Neuronal stem cell (in vitro differentiated cells): ENCODE data around the gene DDI1.

Experiments
- DNase-seq: peaks from one replicate; pipeline ENCODE4 v3.0.0-alpha.2; 2013; ENCODE audit warnings: low spot score
- H2AFZ ChIP-seq: one replicate; pipeline ENCODE4 v1.6.1; 2013; ENCODE audit warnings: mild to moderate bottlenecking, low read length, inconsistent platforms
- H2AK5ac ChIP-seq: 2 replicates; pipeline ENCODE4 v1.6.1; 2013; ENCODE audit warnings: low read depth, mild to moderate bottlenecking, inconsistent platforms, low read length, moderate library complexity, mixed read lengths
- H2BK120ac ChIP-seq: 2 replicates; pipeline ENCODE4 v1.6.1; 2013; ENCODE audit warnings: low read depth, mild to moderate bottlenecking, inconsistent platforms, low read length, moderate library complexity, mixed read lengths
- H2BK12ac ChIP-seq: one replicate; pipeline ENCODE4 v1.6.1; 2013; ENCODE audit warnings: low read length, inconsistent platforms
- H2BK15ac ChIP-seq: 2 replicates; pipeline ENCODE4 v1.6.1; 2013; ENCODE audit warnings: mild to moderate bottlenecking, low read length, inconsistent platforms, mixed read lengths
- H2BK5ac ChIP-seq: one replicate; pipeline ENCODE4 v1.6.1; 2013; ENCODE audit warnings: inconsistent platforms, mild to moderate bottlenecking, low read length, moderate library complexity
- H3K14ac ChIP-seq: one replicate; pipeline ENCODE4 v1.6.1; 2013; ENCODE audit warnings: low read length, inconsistent platforms
- H3K18ac ChIP-seq: 2 replicates; pipeline ENCODE4 v1.6.1; 2013; ENCODE audit warnings: low read length, inconsistent platforms
- H3K23ac ChIP-seq: 2 replicates; pipeline ENCODE4 v1.6.1; 2013; ENCODE audit warnings: low read depth, mild to moderate bottlenecking, mixed read lengths, low read length, inconsistent platforms; ENCODE audit not compliant: poor library complexity
- H3K27ac ChIP-seq: replicated peaks from 3 replicates; pipeline ENCODE4 v1.5.1; 2013; ENCODE audit warnings: low read length, inconsistent platforms
- H3K27me3 ChIP-seq, 3 experiments: 2 replicates each; pipeline ENCODE4 v1.6.1; 2013; ENCODE audit warnings: low read length in 3 of 3, mild to moderate bottlenecking in 2 of 3, inconsistent platforms in 1 of 3, low read depth in 1 of 3, mixed read lengths in 1 of 3, moderate library complexity in 1 of 3; ENCODE audit not compliant: control insufficient read depth in 3 of 3, insufficient read depth in 3 of 3
- H3K36me3 ChIP-seq, 2 donors: replicated peaks in 1 of 2; 2 replicates each; pipeline ENCODE4 v1.6.1; 2013; ENCODE audit warnings: low read length in 2 of 2; ENCODE audit not compliant: control insufficient read depth in 2 of 2, insufficient read depth in 2 of 2
- H3K4ac ChIP-seq: 2 replicates; pipeline ENCODE4 v1.6.1; 2013; ENCODE audit warnings: inconsistent platforms, mild to moderate bottlenecking, low read length, moderate library complexity
- H3K4me1 ChIP-seq, 2 donors: 1 replicate in 1 of 2; 2 replicates in 1 of 2; pipeline ENCODE4 v1.6.1; 2013; ENCODE audit warnings: low read length in 2 of 2, low read depth in 1 of 2; ENCODE audit not compliant: control insufficient read depth in 2 of 2, insufficient read depth in 1 of 2
- H3K4me2 ChIP-seq: one replicate; pipeline ENCODE4 v1.6.1; 2013; ENCODE audit warnings: mild to moderate bottlenecking, low read length, inconsistent platforms; ENCODE audit not compliant: insufficient read depth, poor library complexity, severe bottlenecking
- H3K4me3 ChIP-seq, 2 donors: 2 replicates each; pipeline ENCODE4 v1.5.1; 2013; ENCODE audit warnings: low read length in 2 of 2, mild to moderate bottlenecking in 2 of 2, inconsistent platforms in 1 of 2, moderate library complexity in 1 of 2
- H3K79me1 ChIP-seq: one replicate; pipeline ENCODE4 v1.6.1; 2013; ENCODE audit warnings: low read depth, mild to moderate bottlenecking, inconsistent platforms, low read length, moderate library complexity
- H3K9ac ChIP-seq: one replicate; pipeline ENCODE4 v1.6.1; 2013; ENCODE audit warnings: mild to moderate bottlenecking, low read depth, low read length, inconsistent platforms; ENCODE audit not compliant: poor library complexity
- H3K9me3 ChIP-seq, 2 donors: replicated peaks in 1 of 2; 2 replicates each; pipeline versions ENCODE3 to v1.6.1; 2013; ENCODE audit warnings: low read length in 2 of 2, mild to moderate bottlenecking in 2 of 2, inconsistent platforms in 1 of 2, low read depth in 1 of 2, mixed read lengths in 1 of 2, moderate library complexity in 1 of 2; ENCODE audit not compliant: control insufficient read depth in 2 of 2, insufficient read depth in 1 of 2
- H4K8ac ChIP-seq: one replicate; pipeline ENCODE4 v1.6.1; 2013; ENCODE audit warnings: low read depth, mild to moderate bottlenecking, inconsistent platforms, low read length, moderate library complexity
- H4K91ac ChIP-seq: one replicate; pipeline ENCODE4 v1.6.1; 2013; ENCODE audit warnings: low read length, low read depth, mild to moderate bottlenecking, inconsistent platforms; ENCODE audit not compliant: poor library complexity
- WGBS, 2 donors: extraction: QIAGEN DNeasy Blood & Tissue Kit; methylation state at CpG; one replicate each; pipeline ENCODE4 v1.1.7; 2013; ENCODE audit warnings: missing lambda C conversion rate in 2 of 2, mixed read lengths in 1 of 2; ENCODE audit not compliant: insufficient read length in 2 of 2, insufficient replicate concordance in 1 of 2; ENCODE audit errors: extremely low coverage in 2 of 2; 5-methylcytosine and 5-hydroxymethylcytosine counted together

DDI1 gene

GRCh38 chr11:104086621-104087020 lies 50.2 kb downstream of the DDI1 start:
- WGBS, 2 donors = no CpG with 5 or more reads among the region's 5 CpGs
- DNase-seq = no peak
- H2BK120ac ChIP-seq = no peak overlapping the region
- H3K79me1 ChIP-seq = no peaks in the 10 kb centered on the region
- no peaks in the 10 kb centered on the region for H3K4me1 ChIP-seq
- no peak overlapping the region for H3K9ac ChIP-seq
- no peaks in the 10 kb centered on the region for H3K36me3 ChIP-seq
- no peak overlapping the region for H3K14ac ChIP-seq
- no peak overlapping the region for H2AK5ac ChIP-seq
- no peak overlapping the region for H3K4ac ChIP-seq
- H3K27me3 ChIP-seq = no peaks in the 10 kb centered on the region
- no peak overlapping the region for H2BK12ac ChIP-seq
- H4K8ac ChIP-seq = no peak overlapping the region
- H2BK15ac ChIP-seq = no peak overlapping the region
- H3K9me3 ChIP-seq = no peaks in the 10 kb centered on the region
- no peak overlapping the region for H2AFZ ChIP-seq
- no peak overlapping the region for H3K4me2 ChIP-seq
- no peak overlapping the region for H2BK5ac ChIP-seq
- H4K91ac ChIP-seq = no peak overlapping the region
- no peak overlapping the region for H3K18ac ChIP-seq
- H3K4me3 ChIP-seq = no peak overlapping the region
- H3K23ac ChIP-seq = no peak overlapping the region
- H3K27ac ChIP-seq = no peak overlapping the region
